ENCODE results near the gene ELL. TPM values are rescaled to one million over a fixed set of nuclear protein-coding genes. Genes with fewer than 3 reads are reported as not detected.

Gene ELL
- total RNA-seq, 1 experiment from 2014 or later: 22.9 TPM

- TF ChIP-seq REST (IDR thresholded peaks at IDR 0.05; ENCODE audit: low read depth) (no peak), TCF7L2 (IDR thresholded peaks at IDR 0.05; ENCODE audit: borderline replicate concordance, extremely low read depth, insufficient read depth, insufficient read length) (no peak), YY1 (IDR thresholded peaks at IDR 0.05; ENCODE audit: extremely low read depth, insufficient replicate concordance, low read depth, low read length) (no peak), ZNF274 (IDR thresholded peaks at IDR 0.05; ENCODE audit: low read depth, low read length) (no peak), EZH2 (IDR thresholded peaks at IDR 0.05) (no peak), SIN3A (IDR thresholded peaks at IDR 0.05; ENCODE audit: low read depth) (no peak), ELF1 (IDR thresholded peaks at IDR 0.05; ENCODE audit: borderline replicate concordance, low read depth) (no peak)
These were observed 4.3 kb downstream of the ELL start (continued) for GRCh38 chr19:18517606-18518005.

- peaks cover 15 to 26% of the 10 kb centered on the region in 2 experiments for H3K4me1 ChIP-seq (ENCODE audit: control insufficient read depth in 1 of 2, insufficient read depth in 2 of 2, low read length in 2 of 2)
- intact Hi-C loops (cut with micrococcal nuclease): no loop called here
These were observed 5.9 kb downstream of the ELL start for GRCh38 chr19:18515959-18516358.

More at GRCh38 chr19:18515959-18516358, 5.9 kb downstream of the ELL start:
- Histone ChIP-seq H3K36me3 (ENCODE audit: control insufficient read depth in 1 of 2, insufficient read depth in 2 of 2, low read length in 2 of 2) (no peaks in the 10 kb centered on the region; a peak in 2 of 4 replicates), H2AFZ (ENCODE audit: low read depth, low read length, poor library complexity, severe bottlenecking) (no peak overlapping the region), H3K9me2 (ENCODE audit: insufficient read depth) (no peaks in the 10 kb centered on the region), H3K27me3 (ENCODE audit: insufficient read depth, low read length) (no peaks in the 10 kb centered on the region), H4K20me1 (ENCODE audit: insufficient read depth) (0 out of 2 replicates have a peak, but pooled peaks cover 2% of the 10 kb centered on the region), H3K4me3 (replicated peaks in 1 of 2; ENCODE audit: low read depth in 1 of 2, low read length in 2 of 2) (no peak overlapping the region), H3K79me2 (ENCODE audit: insufficient read depth, low read length) (peaks cover 93% of the 10 kb centered on the region), H3K27ac (ENCODE audit: low read depth, low read length) (no peak overlapping the region), H3K9ac (ENCODE audit: low read length) (no peak overlapping the region), H3K9me3 (ENCODE audit: control insufficient read depth in 1 of 2, insufficient read depth in 1 of 2, low read depth in 1 of 2, low read length in 2 of 2) (no peaks in the 10 kb centered on the region), H3K4me2 (ENCODE audit: low read length) (no peak overlapping the region)
- ChIA-PET RAD21 (ENCODE audit: low non-redundant PET in 1 of 2, low total read pairs in 2 of 2, uncharacterized antibody in 2 of 2, unreplicated experiment in 2 of 2) (no interaction called here), CTCF (no interaction called here), POLR2A (interaction anchor here (0.5 kb wide), 1 partner anchor 71 kb away, joined by 3 read pairs; no protein-coding TSS in a partner anchor)
- ATAC-seq (no peak), DNase-seq (ENCODE audit: low read depth, low spot score) (no peak)
- BruUV-seq (replicated peaks): no TSS peak
- TF ChIP-seq RAD21 (IDR thresholded peaks at IDR 0.05; ENCODE audit: low read depth) (no peak), ZBTB33 (IDR thresholded peaks at IDR 0.05; ENCODE audit: extremely low read depth, insufficient replicate concordance, low read length) (no peak), ZFX (IDR thresholded peaks at IDR 0.05) (no peak), MAX (IDR thresholded peaks at IDR 0.05) (no peak), JUND (IDR thresholded peaks at IDR 0.05) (no peak), CTCF (IDR thresholded peaks at IDR 0.05 in 2 of 3, conservative IDR thresholded peaks at IDR 0.05 in 1 of 3; ENCODE audit: borderline replicate concordance in 1 of 3, insufficient read depth in 1 of 3, low read depth in 2 of 3, low read length in 2 of 3) (no peak), SRF (IDR thresholded peaks at IDR 0.05; ENCODE audit: low read depth) (no peak), FOSL1 (IDR thresholded peaks at IDR 0.05; ENCODE audit: low read depth) (no peak), POLR2AphosphoS5 (IDR thresholded peaks at IDR 0.05; ENCODE audit: low read depth, low read length) (no peak), SP1 (IDR thresholded peaks at IDR 0.05; ENCODE audit: low read depth) (no peak), ZNF274 (IDR thresholded peaks at IDR 0.05; ENCODE audit: low read depth, low read length) (no peak)
